GM12873 (cell line): ENCODE data around the gene HAGH.

ENCODE experiments used
- CTCF ChIP-seq: IDR thresholded peaks from 2 replicates; pipeline ENCODE4 v1.5.1; 2012; ENCODE audit warnings: low read depth, mild to moderate bottlenecking, moderate library complexity, low read length, control low read depth; ENCODE audit not compliant: insufficient read depth; ENCODE audit errors: missing control alignments

Gene HAGH

DNA sequence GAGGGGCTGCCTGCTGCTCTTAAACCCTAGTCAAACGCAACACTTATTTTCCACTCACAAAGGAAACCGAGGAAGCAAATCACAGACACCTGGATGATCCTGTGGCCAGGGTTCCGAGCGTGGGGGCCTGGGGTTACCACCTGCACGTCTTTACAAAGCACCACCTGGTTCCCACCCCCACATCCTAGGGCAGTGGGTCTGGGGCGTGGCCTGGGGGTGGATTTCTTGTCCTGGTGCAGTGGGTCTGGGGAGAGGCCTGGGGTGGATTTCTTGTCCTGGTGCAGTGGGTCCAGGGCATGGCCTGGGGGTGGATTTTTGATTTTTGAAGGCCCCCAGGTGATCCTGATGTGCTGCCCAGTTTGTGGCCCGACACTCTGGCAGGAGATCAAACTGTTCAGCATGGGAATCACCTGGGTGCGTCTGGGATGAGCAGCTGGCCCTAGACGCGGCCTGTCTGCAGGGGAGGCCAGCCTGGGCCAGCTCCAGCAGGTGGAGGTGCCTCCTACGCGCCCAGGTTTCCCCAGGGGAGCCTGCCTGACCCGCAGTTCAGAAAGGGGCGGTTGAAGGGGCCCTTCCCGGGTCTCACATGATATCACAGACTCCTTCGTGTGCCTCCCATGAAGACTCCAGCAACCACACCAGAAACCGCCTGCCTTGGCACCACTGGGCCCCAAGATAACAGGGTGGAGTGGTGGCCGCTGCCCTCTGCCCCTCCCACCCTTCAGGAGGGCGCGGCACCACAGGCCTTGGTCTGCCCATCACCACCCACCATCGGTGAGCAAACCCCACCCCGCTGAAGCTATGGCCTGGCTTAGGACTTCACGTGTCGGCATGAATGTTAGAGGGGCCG, 6.3 kb downstream of the HAGH start:
- TF ChIP-seq CTCF, result no peak

GRCh38 chr16:1819611-1820010, 7.0 kb downstream of the HAGH start:
- TF ChIP-seq CTCF, result no peak

DNA sequence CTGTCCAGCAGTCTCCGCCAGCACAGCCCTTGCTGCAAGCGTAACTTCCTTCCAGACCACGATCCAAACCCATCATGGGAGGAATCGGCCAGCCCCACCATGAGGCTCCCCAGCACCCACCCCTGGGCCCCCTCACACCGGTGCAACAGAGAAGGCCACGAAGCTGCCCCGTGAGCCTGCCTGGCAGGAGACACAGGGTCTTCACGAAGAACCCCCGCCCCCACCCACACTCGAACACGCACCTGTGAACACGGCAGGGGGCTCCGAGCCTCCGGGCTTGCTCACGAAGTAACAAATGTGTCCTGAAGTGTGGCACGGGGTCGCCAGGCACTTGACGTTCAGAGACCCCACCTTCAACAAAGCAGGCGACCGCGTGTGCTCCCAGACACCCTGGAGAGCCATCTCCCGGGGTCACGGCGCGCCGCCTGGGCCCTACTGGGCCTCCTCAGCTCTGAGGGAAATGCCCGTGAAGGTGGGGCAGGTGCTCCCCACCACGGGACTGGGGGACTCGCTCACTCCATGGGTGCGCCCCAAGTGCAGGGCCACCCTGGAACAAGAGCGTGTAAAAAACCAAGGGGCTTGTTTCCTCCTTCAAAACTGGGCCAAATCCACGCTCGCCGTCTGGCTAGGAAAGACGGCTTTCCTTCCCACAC, 7.6 kb downstream of the HAGH start:
- no peak for TF ChIP-seq CTCF

GRCh38 chr16:1818204-1818872, 8.3 kb downstream of the HAGH start:
- TF ChIP-seq CTCF, result no peak

- TF ChIP-seq CTCF, result no peak
These were observed 8.9 kb downstream of the HAGH start for GRCh38 chr16:1817716-1818115.

- no peak for TF ChIP-seq CTCF
These were observed 9.4 kb downstream of the HAGH start for GRCh38 chr16:1817276-1817589.
